AG08395 (cell line): ENCODE results near the gene NAB2.
"Not testable (repeated sequence)": the region's sequence is repeated elsewhere in the genome, so short reads cannot be mapped to it uniquely, and the experiment has no call there.

Experiments used
- DNase-seq: peaks from one replicate; pipeline ENCODE4 v3.0.0; 2012; ENCODE audit warnings: mixed read lengths, low spot score

NAB2 gene, protein sequence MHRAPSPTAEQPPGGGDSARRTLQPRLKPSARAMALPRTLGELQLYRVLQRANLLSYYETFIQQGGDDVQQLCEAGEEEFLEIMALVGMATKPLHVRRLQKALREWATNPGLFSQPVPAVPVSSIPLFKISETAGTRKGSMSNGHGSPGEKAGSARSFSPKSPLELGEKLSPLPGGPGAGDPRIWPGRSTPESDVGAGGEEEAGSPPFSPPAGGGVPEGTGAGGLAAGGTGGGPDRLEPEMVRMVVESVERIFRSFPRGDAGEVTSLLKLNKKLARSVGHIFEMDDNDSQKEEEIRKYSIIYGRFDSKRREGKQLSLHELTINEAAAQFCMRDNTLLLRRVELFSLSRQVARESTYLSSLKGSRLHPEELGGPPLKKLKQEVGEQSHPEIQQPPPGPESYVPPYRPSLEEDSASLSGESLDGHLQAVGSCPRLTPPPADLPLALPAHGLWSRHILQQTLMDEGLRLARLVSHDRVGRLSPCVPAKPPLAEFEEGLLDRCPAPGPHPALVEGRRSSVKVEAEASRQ

DNA sequence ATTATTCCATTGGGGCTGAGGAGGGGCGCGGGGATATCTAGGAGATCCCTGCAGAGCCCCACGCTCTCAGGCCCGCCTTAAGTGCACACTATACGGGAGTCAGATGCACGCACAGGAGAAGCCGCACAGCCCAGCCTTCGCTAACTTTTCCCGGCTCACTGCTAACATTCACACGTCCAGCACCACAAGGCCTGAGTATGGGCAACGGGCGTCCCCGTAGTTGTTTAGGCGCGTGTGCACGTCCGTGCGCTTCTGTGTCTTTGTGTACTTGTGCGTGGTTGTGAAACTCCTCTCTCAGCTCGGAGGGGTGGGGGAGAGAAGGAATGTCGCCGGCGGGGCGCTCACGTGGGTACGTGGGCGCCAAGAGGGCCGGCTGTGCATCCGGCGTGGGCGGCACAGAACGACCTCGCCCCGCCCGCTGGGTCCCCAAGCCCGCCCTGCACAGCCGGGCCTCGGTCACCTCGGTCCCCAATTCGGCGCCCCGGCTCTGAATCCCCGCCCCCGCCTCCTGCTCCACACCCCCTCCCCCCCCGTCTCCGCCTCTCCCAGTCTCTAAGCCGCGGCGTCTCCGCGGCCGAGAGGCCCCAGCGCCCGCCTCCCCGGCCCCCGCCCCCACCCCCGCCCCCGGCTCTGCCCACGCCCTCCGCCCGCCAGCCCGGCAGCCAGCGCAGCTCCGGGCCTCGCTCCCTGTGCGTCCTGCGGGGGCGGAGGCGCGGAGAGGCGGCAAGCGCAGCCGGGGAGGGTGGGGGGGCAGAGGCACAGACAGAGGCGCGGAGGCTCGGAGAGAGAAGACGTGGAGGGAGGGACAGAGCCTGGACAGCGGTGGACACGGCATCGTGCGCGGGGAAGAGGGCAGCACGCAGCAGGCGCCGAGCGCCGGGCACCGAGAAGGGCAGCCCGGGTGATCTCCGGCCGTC, at the start of gene NAB2:
Gene NAB2 (plus strand): TSS at position 761 of the 917 bp plus-strand sequence. CDS start 158 bp downstream, outside the sequence.
- DNase-seq, result peak; percentile 94

DNA sequence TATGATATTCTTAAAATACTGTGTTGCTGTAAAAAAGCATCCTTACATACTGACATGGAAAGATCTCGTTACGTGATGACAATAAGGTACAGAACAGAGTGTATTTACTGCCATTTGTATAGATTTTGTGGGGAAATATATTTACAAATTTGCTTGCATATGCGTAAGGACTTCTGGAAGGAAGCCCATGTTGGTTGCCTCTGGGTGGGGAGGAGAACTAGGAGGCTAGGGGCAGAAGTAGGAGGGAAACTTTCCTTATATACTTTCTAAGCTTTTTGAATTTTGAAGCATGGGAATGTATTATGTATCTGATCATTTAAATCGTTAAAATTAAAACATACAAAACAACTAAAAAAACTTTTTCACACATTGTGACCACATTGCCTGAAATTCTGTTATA, 48.7 kb upstream of the NAB2 start:
- no peak for DNase-seq

DNA sequence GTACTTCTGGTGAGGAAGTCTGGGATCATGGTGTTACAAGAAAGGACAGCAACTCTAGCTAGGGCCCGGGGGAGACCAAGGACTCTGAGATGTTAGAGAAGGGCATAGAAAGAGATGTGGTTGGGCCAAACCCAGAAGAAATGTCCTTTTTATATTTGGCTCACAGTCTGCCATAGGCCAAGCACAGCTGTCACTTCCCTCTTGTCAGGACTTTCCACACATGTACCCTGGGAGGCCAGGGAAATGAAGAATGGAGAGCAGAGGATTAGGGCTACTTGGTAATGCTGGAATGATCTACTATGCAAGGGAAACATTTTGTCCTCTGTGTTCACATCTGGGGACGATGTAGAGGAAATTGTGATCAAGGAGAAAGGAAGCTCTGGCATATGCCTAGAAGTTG, 48.2 kb upstream of the NAB2 start:
- DNase-seq, result no peak

DNA sequence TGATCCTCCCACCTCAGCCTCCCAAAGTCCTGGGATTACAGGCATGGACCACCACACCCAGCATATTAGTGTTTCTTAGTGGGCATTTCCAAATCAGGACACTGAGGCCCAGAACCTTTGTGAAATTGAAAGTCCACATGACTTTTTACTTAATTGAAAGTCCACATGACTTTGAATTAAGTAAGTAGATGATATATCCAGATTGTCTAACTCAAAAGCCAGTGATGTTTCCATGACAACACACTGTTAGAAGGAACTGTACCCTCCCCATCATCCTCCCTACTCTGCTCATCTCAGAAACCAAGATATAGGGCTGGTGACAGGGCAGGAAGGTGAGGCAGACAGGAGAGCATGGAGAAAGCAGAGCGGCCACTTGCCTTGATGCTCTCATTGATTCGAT, 46.2 kb upstream of the NAB2 start:
- DNase-seq, result no peak

DNA sequence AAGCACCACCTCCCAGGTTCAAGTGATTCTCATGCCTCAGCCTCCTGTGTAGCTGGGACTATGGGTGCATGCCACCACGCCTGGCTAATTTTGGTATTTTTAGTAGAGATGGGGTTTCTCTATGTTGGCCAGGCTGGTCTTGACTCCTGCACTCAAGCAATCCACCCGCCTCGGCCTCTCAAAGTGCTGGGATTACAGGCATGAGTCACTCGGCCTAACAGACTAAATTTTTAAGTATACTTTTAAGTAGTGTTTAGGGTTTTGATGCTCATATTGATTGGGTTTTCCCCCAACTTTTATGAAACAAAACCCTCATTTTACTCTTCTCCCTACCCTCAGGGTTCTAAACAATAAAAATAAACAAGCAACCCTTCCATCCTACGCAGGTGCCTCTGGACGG, 44.4 kb upstream of the NAB2 start:
- no peak for DNase-seq

DNA sequence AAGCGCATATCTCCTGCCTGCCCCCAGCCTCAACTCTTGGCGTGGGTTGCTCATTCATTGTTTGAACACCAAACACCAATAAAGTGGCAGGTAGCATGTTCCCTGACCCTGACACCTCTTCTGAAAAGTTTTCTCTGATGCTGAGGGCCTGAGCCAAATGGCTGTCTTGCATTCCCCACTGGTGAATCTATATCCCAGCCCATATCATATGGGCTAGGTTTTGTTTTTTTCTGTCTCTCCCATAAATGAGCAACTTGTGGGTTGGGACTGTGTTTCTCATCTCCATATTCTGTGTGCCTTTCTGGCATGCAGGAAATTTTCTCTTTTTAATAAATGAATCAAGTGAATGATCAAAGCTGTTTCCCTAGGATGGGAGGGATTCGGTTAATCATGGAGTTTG, 44.0 kb upstream of the NAB2 start:
- DNase-seq, result no peak

DNA sequence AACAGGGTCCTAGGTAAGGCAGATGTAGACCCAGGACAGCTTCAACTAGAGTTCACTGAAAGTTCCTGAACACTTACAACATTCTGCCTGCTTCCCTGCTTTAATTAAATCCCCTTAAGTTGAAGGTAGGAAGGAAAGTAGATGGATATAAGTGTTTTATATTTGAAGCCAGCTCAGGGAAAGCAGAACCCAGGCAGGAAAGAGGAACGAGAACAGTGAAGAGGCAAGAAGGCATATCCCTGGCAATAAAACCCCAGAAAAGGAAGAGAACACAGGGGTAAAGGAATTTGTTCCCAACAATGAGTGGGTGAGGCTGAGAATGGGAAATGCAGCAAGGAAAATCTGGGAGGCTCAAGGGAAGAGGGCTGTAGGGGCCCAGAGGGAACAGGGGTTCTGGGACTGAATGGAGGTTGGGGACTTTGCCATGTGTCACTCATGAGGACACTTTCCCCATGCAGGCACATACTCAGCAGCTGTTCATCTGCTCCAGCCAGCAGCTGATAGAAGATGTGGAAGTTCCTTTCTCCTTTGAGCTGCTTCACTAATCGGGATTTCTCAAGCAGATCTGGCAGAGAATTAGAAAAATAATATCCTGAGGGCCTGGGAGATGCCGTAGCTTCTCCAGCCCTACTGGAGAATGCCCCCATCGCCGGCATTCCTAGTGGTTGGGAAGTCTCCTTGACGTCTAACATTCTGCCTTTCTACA, 42.7 kb upstream of the NAB2 start:
- DNase-seq, result no peak

DNA sequence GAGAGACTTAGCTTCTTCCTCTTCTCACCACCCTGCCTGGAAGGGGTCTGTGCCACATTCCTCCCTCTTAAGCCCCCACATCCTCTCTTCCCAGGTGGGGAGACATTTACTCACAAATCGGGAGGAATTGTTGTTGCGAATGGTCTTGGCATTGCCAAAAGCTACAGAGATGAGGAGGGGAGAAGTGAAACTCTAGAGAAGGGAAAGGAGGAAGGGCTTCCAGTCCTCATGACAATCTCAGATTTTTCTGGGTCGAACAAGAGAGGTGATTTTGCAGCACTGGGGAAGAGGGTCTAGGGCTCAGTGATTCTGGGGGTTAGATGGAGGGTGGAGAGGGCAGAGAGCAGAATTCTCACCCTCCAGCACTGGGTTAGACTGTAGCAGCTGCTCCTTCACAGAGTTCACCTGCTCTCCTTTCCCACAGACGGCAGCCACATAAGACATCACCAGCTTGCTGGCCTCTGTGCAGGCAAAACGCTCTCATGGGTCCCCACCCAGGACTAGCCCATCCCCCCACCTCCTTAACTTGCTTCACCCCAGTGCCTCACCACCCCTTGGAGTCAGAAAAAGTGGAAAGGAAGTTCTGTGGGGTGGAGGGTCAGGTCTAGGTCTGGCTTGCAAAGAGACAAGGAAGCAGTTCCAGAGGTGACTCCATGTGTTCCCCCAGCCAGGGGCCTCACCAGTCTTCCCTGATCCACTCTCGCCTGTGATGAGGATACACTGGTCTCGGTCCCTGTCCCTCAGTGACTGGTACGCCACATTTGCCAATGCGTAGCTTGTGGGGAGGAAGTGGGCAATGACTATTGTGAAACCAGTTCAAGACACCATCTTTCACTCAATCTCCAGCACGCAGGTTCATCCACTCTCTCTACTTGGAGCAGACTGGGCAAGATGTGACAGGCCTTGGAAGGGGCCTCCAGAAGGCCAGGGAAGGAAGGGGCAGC, 41.7 kb upstream of the NAB2 start:
- DNase-seq, result no peak

DNA sequence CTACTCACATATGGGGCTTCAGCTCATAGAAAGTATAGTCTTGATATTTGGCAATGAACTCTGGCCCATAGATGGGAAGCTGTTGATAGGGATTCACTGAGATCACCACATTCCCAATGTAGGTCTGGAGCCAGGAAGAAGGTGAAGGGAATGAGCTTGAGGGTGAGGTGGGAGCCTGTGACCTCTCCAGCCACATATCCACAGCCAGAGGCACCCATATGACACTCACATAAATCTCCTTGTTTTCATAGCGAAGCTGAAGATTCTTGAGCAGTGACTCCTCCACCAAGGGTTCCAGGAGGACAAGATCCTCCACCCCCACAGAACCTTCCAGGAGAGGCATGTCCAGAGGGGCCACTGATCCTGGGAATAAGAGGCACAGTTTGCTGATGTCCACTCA, 40.9 kb upstream of the NAB2 start:
- DNase-seq, result peak; percentile 21

DNA sequence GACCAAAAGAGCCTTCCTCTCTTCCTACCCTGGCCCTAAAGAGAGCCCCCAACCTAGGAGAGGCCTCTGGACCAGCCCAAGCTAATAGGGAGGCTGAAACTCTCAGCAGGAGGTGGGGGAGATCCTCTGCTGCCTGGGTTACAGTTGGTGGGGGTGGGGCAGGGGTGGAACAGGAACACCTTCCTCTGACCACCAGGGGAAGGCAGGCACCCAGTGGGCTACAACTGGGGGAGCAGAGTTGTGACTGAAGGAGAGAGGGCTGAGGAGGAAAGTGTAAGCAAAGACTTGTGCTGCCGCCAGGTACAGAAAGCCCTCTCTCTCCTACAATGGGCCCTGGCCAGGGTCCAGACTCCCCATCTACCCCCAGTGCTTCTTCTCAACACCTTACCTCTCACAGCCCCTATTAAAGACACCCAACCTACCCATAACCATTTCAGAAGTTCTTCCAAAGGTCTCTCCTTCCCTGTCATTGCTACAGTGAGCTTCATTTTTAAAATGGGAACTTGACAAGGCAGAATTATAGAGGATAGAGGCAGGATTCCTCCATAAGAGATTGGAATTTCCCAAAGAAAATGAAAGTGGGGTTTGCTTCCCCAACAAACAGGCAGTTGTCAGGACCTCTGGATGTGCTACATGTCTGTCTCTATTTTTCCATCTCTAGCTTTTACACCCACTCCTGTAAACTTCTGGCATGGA, 40.3 kb upstream of the NAB2 start:
- no peak for DNase-seq

DNA sequence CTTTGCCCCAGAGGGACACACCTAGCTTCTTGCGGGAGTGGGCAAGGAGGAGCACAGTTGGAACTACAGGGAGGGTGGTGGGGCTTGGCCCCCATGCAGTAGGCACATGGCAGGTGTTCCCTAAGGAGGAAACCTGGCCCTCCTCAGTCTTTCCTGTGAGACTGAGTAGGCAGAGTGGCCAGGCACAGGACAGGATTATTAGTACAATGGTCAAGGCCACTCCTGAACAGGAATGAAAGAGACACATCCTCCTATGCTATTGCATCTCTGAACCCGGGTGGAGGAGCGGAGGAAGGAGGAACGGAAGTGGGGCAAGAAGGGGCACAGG, 39.8 kb upstream of the NAB2 start:
- DNase-seq, result no peak

DNA sequence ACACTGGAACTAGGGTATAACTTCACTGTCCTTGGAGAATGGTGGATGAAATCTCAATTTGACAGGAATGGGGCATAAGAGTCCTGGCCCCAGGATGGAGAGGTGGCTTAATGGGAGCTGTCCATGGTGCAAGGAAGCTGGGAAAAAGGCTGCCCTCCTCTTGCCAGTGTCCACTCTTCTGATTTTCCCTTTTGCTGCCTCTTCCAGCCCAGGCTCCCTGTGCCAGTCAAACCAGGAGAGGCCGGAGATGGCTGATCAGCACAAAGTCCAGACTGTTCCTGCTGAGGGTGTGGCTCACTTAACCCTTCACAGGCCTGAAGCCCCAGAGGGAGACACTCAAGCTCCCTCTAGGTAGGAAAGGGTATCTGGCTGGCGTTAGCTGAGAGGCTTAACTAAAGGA, 39.0 kb upstream of the NAB2 start, which contains the start of gene MYO1A:
Gene MYO1A (minus strand): TSS at position 240 of the 400 bp plus-strand sequence. CDS start 1,806 bp downstream, outside the sequence.
- DNase-seq, result peak; percentile 47

DNA sequence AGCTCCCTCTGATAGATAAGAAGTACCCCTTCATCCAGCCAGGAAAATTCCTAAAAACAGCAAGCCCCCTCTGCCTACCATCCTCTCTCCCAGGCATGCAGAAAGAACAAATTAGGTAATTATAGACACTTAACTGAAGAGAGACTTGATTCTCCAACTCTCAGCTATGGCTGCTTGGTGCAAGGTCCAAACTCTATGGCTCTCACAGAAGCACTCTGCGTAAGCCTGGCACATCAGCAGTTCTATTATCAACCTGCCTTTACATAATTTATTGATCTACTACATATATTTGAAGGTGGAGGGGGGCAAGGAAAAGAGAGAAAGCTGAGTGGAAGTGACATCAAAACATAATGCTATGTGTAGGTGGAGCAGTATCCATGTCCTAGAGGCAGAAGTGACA, 37.9 kb upstream of the NAB2 start:
- no peak for DNase-seq

DNA sequence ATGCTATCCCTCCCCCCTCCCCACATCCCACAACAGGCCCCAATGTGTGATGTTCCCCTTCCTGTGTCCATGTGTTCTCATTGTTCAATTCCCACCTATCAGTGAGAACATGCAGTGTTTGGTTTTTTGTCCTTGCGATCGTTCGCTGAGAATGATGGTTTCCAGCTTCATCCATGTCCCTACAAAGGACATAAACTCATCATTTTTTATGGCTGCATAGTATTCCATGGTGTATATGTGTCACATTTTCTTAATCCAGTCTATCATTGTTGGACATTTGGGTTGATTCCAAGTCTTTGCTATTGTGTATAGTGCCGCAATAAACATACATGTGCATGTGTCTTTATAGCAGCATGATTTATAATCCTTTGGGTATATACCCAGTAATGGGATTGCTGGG, 35.8 kb upstream of the NAB2 start:
- not testable (repeated sequence) for DNase-seq

DNA sequence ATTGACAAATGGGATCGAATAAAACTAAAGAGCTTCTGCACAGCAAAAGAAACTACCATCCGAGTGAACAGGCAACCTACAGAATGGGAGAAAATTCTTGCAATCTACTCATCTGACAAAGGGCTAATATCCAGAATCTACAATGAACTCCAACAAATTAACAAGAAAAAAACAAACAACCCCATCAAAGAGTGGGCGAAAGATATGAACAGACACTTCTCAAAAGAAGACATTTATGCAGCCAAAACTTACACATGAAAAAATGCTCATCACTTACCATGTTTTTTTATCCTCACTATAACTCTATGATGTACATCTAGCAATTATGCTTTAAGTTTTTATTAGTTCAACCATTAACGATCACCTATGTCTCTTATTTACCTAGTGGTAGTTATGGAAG, 35.0 kb upstream of the NAB2 start:
- not testable (repeated sequence) for DNase-seq

DNA sequence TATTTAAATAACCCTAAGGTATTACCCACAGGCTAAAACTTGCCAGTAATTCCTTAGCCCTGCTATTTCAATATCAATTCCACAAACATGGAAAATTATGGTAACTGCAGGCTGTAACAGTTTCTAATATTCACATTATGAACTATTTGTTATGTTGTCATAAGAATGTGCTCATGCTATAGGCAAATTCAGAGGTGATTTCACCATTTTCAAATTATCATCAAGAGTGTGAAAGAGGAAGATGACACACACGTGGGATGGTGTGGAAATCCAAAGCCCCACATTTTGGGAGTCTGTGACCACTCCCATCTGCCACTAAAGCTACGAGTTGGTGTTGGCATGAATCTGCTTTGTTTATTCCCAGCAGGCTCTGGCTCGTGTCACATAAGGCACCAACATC, 33.1 kb upstream of the NAB2 start:
- no peak for DNase-seq

DNA sequence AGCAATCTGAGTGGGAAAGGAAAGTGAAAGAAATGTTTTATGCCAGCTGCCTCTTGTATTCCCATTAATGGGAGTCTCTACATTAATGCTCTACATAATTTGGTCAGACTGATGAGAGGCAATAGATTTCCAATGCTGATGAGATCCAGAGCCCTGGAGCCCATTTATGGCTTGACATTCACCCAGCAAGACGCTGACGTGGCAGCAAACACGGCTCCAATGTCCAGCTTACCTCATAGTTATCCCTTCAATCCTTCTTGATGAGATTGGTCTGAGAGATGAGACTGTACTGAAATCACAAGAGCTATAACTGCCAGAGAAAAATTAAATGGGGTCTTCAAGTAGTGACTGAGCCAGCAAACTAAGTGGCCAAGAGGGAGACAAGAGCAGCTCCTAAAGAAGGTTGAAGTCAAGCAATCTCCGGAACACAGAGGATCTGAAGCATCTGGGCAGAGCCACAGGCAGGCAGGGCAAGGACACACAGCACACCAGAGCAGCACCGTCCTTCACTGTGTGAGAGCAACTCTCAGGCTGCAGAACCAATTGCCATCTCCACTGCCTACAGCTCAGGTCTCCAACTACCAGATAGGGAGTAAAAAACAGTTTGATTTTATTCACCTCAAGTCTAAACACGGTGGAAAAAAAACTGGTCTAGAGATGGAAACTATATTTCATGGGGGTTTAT, 31.7 kb upstream of the NAB2 start:
- DNase-seq, result no peak

DNA sequence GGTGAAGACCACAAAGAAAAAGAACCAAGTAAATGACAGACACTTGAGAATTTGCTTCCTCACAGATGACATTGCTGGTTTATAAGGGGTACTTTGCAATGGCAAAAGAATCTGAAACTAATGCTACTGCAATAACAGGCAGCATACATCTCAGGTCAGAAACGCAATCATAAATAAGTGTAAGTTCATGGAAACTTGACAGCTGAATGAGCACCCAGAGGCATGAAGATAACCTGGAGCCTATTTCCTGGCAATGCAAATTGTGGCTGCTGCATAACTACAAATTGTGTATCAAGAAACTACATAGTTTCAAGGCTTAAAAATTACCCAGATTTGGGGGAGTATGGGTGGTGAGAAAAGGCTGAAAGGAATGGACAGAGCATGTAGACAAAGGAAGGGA, 30.5 kb upstream of the NAB2 start:
- DNase-seq, result no peak

DNA sequence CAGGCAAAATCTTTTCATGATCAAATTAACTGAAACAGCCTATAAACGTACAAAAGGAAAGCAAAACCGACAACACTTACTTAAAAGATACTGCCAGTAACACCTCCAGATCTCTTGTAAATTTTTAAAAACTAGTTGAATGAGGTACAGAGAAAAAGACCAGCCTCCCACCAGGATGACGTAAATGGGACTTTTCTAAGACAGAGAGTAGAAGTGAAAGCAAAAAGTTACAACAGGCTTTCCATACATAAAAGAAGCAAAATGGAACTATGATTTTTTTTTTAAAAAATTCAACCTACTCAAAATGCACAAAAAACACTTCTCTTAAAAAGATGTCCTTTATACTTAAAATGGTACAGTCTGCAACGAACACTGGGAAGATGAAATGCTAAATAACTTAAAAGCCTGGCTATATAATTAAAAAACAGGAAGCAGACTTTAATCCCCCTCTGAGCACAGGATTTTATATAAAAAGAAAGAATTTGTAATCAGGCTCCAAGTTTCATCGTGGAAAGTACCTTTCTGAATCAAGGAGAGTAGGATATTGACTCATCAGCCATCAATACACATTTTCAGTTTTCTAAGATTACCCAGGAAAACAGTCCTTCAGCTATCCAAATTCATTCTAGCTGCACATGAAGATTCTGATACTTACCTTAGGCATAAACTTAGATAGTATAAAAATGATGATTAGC, 24.8 kb upstream of the NAB2 start:
- no peak for DNase-seq
